MM.1S (cell line): Measurements from ENCODE around the gene SMPD3.

Experiments
- DNase-seq: peaks from one replicate; pipeline ENCODE4 v3.0.0-alpha.2; 2015
- H2AFZ ChIP-seq: fragments of 300-600 bp; sonication (generic); 2 replicates; pipeline ENCODE4 v1.6.0; 2016; ENCODE audit warnings: antibody characterized with exemption, low read length
- H3F3A ChIP-seq: fragments of 300-600 bp; sonication (generic); 2 replicates; pipeline ENCODE4 v1.6.1; 2016; ENCODE audit warnings: mild to moderate bottlenecking, antibody characterized with exemption, low read length, moderate library complexity, mixed read lengths; ENCODE audit not compliant: insufficient read depth
- H3K27ac ChIP-seq: fragments of 300-600 bp; sonication (generic); 2 replicates; pipeline ENCODE4 v1.5.1; 2016; ENCODE audit warnings: mild to moderate bottlenecking, low read length
- H3K27me3 ChIP-seq: fragments of 300-600 bp; sonication (generic); replicated peaks from 2 replicates; pipeline ENCODE4 v1.6.0; 2016; ENCODE audit warnings: low read length; ENCODE audit not compliant: insufficient read depth
- H3K36me3 ChIP-seq: fragments of 300-600 bp; sonication (generic); replicated peaks from 2 replicates; pipeline ENCODE4 v1.6.1; 2016; ENCODE audit warnings: mild to moderate bottlenecking, low read length, mixed read lengths; ENCODE audit not compliant: insufficient read depth
- H3K4me1 ChIP-seq: fragments of 300-600 bp; sonication (generic); 2 replicates; pipeline ENCODE4 v1.6.1; 2016; ENCODE audit warnings: low read length, mixed read lengths
- H3K4me2 ChIP-seq: fragments of 300-600 bp; sonication (generic); 2 replicates; pipeline ENCODE4 v1.6.0; 2016; ENCODE audit warnings: low read depth, low read length
- H3K4me3 ChIP-seq: fragments of 300-600 bp; sonication (generic); 2 replicates; pipeline ENCODE4 v1.5.1; 2016; ENCODE audit warnings: low read length, mixed read lengths
- H3K79me2 ChIP-seq: fragments of 300-600 bp; sonication (generic); 2 replicates; pipeline ENCODE4 v1.6.1; 2016; ENCODE audit warnings: mixed run types, low read length, mixed read lengths
- H3K9ac ChIP-seq: fragments of 300-600 bp; sonication (generic); 2 replicates; pipeline ENCODE4 v1.6.1; 2016; ENCODE audit warnings: low read length, mixed read lengths
- H3K9me2 ChIP-seq: fragments of 300-600 bp; sonication (generic); replicated peaks from 2 replicates; pipeline ENCODE4 v1.6.1; 2016; ENCODE audit warnings: mild to moderate bottlenecking, low read length, mixed read lengths; ENCODE audit not compliant: insufficient read depth
- H3K9me3 ChIP-seq: fragments of 300-600 bp; sonication (generic); replicated peaks from 2 replicates; pipeline ENCODE4 v1.6.1; 2016; ENCODE audit warnings: mild to moderate bottlenecking, low read length, mixed read lengths; ENCODE audit not compliant: insufficient read depth
- H4K20me1 ChIP-seq: fragments of 300-600 bp; sonication (generic); 2 replicates; pipeline ENCODE4 v1.6.1; 2016; ENCODE audit warnings: mild to moderate bottlenecking, low read length, moderate library complexity, mixed read lengths; ENCODE audit not compliant: insufficient read depth
- CTCF ChIP-seq: fragments of 300-600 bp; sonication (generic); IDR thresholded peaks from 2 replicates; pipeline ENCODE4 v1.5.1; 2016; ENCODE audit warnings: antibody characterized with exemption, low read length, mixed read lengths
- EZH2 ChIP-seq: fragments of 300-600 bp; sonication (generic); optimal IDR thresholded peaks from 2 replicates; pipeline ENCODE3; 2017; ENCODE audit warnings: low read depth, mild to moderate bottlenecking, antibody characterized with exemption, low read length, mixed read lengths
- EZH2phosphoT487 ChIP-seq: fragments of 300-600 bp; sonication (generic); IDR thresholded peaks from 2 replicates; pipeline ENCODE4 v1.6.1; 2018; ENCODE audit warnings: antibody characterized with exemption, low read length

SMPD3 gene

GRCh38 chr16:68365167-68365817 lies 83.0 kb downstream of the SMPD3 start:
- Histone ChIP-seq H3K4me3 (no peak overlapping the region), H3K27ac (no peak overlapping the region), H3K9me3 (no peaks in the 10 kb centered on the region), H3K27me3 (no peaks in the 10 kb centered on the region), H3K79me2 (peaks cover 5% of the 10 kb centered on the region; the same call in 1 of the 2 replicates), H3F3A (peaks cover 23% of the 10 kb centered on the region), H3K9ac (no peak overlapping the region), H4K20me1 (no peaks in the 10 kb centered on the region), H3K4me1 (peaks cover 28% of the 10 kb centered on the region), H3K4me2 (no peak overlapping the region), H3K9me2 (no peaks in the 10 kb centered on the region), H2AFZ (no peak overlapping the region), H3K36me3 (no peaks in the 10 kb centered on the region)
- TF ChIP-seq EZH2, result no peak
- no peak for TF ChIP-seq EZH2phosphoT487
- no peak for TF ChIP-seq CTCF
- DNase-seq, result no peak

GRCh38 chr16:68364561-68364998 lies 83.7 kb downstream of the SMPD3 start:
- peaks cover 5% of the 10 kb centered on the region; the same call in 1 of the 2 replicates for H3K79me2 ChIP-seq
- no peak overlapping the region for H3K27ac ChIP-seq
- no peak overlapping the region for H2AFZ ChIP-seq
- peaks cover 22% of the 10 kb centered on the region for H3K4me1 ChIP-seq
- no peaks in the 10 kb centered on the region for H3K36me3 ChIP-seq
- peaks cover 17% of the 10 kb centered on the region for H3F3A ChIP-seq
- H3K9ac ChIP-seq, result no peak overlapping the region
- no peaks in the 10 kb centered on the region for H3K9me3 ChIP-seq
- no peak overlapping the region for H3K4me2 ChIP-seq
- no peaks in the 10 kb centered on the region for H4K20me1 ChIP-seq
- H3K4me3 ChIP-seq, result no peak overlapping the region
- no peaks in the 10 kb centered on the region for H3K9me2 ChIP-seq
- no peak for DNase-seq
- no peaks in the 10 kb centered on the region for H3K27me3 ChIP-seq
- TF ChIP-seq CTCF (peak; percentile 12; the same call in 1 of the 2 replicates), EZH2 (no peak), EZH2phosphoT487 (no peak)

- no peak for DNase-seq
- peaks cover 5% of the 10 kb centered on the region; the same call in 1 of the 2 replicates for H3K79me2 ChIP-seq
- no peak overlapping the region for H3K4me3 ChIP-seq
- no peaks in the 10 kb centered on the region for H3K9me2 ChIP-seq
- H3K27ac ChIP-seq, result no peak overlapping the region
- no peaks in the 10 kb centered on the region for H3K27me3 ChIP-seq
- TF ChIP-seq CTCF (no peak), EZH2phosphoT487 (no peak), EZH2 (no peak)
- H3K4me1 ChIP-seq, result peaks cover 17% of the 10 kb centered on the region
- H3K9ac ChIP-seq, result no peak overlapping the region
- no peak overlapping the region for H2AFZ ChIP-seq
- H3K9me3 ChIP-seq, result no peaks in the 10 kb centered on the region
- no peak overlapping the region for H3K4me2 ChIP-seq
- no peaks in the 10 kb centered on the region for H4K20me1 ChIP-seq
- H3K36me3 ChIP-seq, result no peaks in the 10 kb centered on the region
- peaks cover 11% of the 10 kb centered on the region; the same call in 1 of the 2 replicates for H3F3A ChIP-seq
Observed at GRCh38 chr16:68363658-68364521, 84.4 kb downstream of the SMPD3 start.
